PC-3 (cell line): ENCODE data around the gene PPP3R1. TPM values are rescaled to one million over a fixed set of nuclear protein-coding genes. Genes with fewer than 3 reads are reported as not detected.

Experiments used
- ATAC-seq: fragments of 200-7000 bp; cut with Tn5 transposase; 2 replicates; pipeline ENCODE4 v1.9.1; 2020; ENCODE audit warnings: mild to moderate bottlenecking, moderate library complexity
- BruUV-seq: library from RNA; stranded (reverse); fragments of 400-500 nt; replicated peaks from 2 replicates; lab custom pipeline; 2021; lab: Mats Ljungman, UMichigan
- CTCF ChIA-PET: fragments of 300-600 bp; sonication (Branson Sonifier 250); formaldehyde crosslinking; loops from one replicate; lab custom pipeline; 2022; ENCODE audit warnings: antibody characterized with exemption; lab: Charles Lee
- POLR2A ChIA-PET: fragments of 300-600 bp; sonication (Branson Sonifier 250); formaldehyde crosslinking; loops from one replicate; lab custom pipeline; 2022; ENCODE audit warnings: antibody characterized with exemption; ENCODE audit not compliant: unreplicated experiment; lab: Charles Lee
- DNase-seq: peaks from one replicate; pipeline ENCODE4 v3.0.0-alpha.2; 2015
- H2AFZ ChIP-seq: fragments of 300-600 bp; sonication (generic); 2 replicates; pipeline ENCODE4 v1.6.0; 2016; ENCODE audit warnings: antibody characterized with exemption, low read length
- H3F3A ChIP-seq: fragments of 300-600 bp; sonication (generic); one replicate; pipeline ENCODE4 v1.6.0; 2017; ENCODE audit warnings: antibody characterized with exemption, low read length, control low read depth, mild to moderate bottlenecking; ENCODE audit not compliant: unreplicated experiment
- H3K27ac ChIP-seq: fragments of 300-600 bp; sonication (generic); 2 replicates; pipeline ENCODE4 v1.5.1; 2016; ENCODE audit warnings: mild to moderate bottlenecking, low read length
- H3K27me3 ChIP-seq: fragments of 300-600 bp; sonication (generic); 2 replicates; pipeline ENCODE4 v1.6.1; 2016; ENCODE audit warnings: low read length, mixed read lengths
- H3K36me3 ChIP-seq: fragments of 300-600 bp; sonication (generic); 2 replicates; pipeline ENCODE4 v1.6.1; 2016; ENCODE audit warnings: low read depth, mixed run types, low read length, mixed read lengths
- H3K4me1 ChIP-seq: fragments of 300-600 bp; sonication (generic); 2 replicates; pipeline ENCODE4 v1.5.1; 2016; ENCODE audit warnings: low read length; ENCODE audit not compliant: insufficient read depth
- H3K4me2 ChIP-seq: fragments of 300-600 bp; sonication (generic); 2 replicates; pipeline ENCODE4 v1.6.0; 2016; ENCODE audit warnings: low read length
- H3K4me3 ChIP-seq: fragments of 300-600 bp; sonication (generic); 2 replicates; pipeline ENCODE4 v1.5.1; 2016; ENCODE audit warnings: mild to moderate bottlenecking, low read length, mixed read lengths
- H3K79me2 ChIP-seq: fragments of 300-600 bp; sonication (generic); 2 replicates; pipeline ENCODE4 v1.6.1; 2017; ENCODE audit warnings: low read length, mixed read lengths
- H3K9ac ChIP-seq: fragments of 300-600 bp; sonication (generic); 2 replicates; pipeline ENCODE4 v1.6.0; 2016; ENCODE audit warnings: mild to moderate bottlenecking, low read length
- H3K9me2 ChIP-seq: fragments of 300-600 bp; sonication (generic); replicated peaks from 2 replicates; pipeline ENCODE4 v1.6.1; 2016; ENCODE audit warnings: mixed run types, low read length, mixed read lengths
- H3K9me3 ChIP-seq: fragments of 300-600 bp; sonication (generic); 2 replicates; pipeline ENCODE4 v1.6.1; 2016; ENCODE audit warnings: low read length, mixed read lengths
- H4K20me1 ChIP-seq: fragments of 300-600 bp; sonication (generic); 2 replicates; pipeline ENCODE4 v1.6.1; 2016; ENCODE audit warnings: low read length, mixed read lengths
- EZH2 ChIP-seq: fragments of 300-600 bp; sonication (generic); IDR thresholded peaks from one replicate; pipeline ENCODE4 v1.6.1; 2017; ENCODE audit warnings: antibody characterized with exemption, mild to moderate bottlenecking, low read length; ENCODE audit not compliant: unreplicated experiment
- EZH2phosphoT487 ChIP-seq: fragments of 300-600 bp; sonication (generic); IDR thresholded peaks from 2 replicates; pipeline ENCODE4 v1.6.1; 2018; ENCODE audit warnings: mild to moderate bottlenecking, antibody characterized with exemption, low read length, borderline replicate concordance
- intact Hi-C: fragments of 100-400 bp; cut with micrococcal nuclease; formaldehyde crosslinking; loops from 2 replicates; pipeline ENCODE4 v1.9.0; 2023
- total RNA-seq: library from RNA; depleted of rRNA; stranded (reverse); fragments of >200 nt; gene quantifications from 2 replicates; pipeline ENCODE4 v1.2.3, GENCODE V29; 2014
- TF ChIP-seq, protein P1 (sequence below): fragments of 300-600 bp; sonication (generic); conservative IDR thresholded peaks from 2 replicates; pipeline ENCODE4 v1.5.1; 2017; ENCODE audit warnings: antibody characterized with exemption, low read depth, mild to moderate bottlenecking, low read length

The PPP3R1 gene
- total RNA-seq, 1 experiment from 2014 or later: 13.7 TPM

- Histone ChIP-seq H2AFZ (no peak overlapping the region), H3K9me2 (no peaks in the 10 kb centered on the region), H3K79me2 (peaks cover 100% of the 10 kb centered on the region), H3F3A (no peaks in the 10 kb centered on the region), H3K9me3 (no peaks in the 10 kb centered on the region), H3K9ac (no peak overlapping the region), H3K4me1 (no peaks in the 10 kb centered on the region), H3K4me3 (no peak overlapping the region), H3K27ac (no peak overlapping the region), H3K4me2 (no peak overlapping the region), H3K36me3 (no peaks in the 10 kb centered on the region), H3K27me3 (no peaks in the 10 kb centered on the region), H4K20me1 (no peaks in the 10 kb centered on the region)
- ChIA-PET CTCF (no interaction called here), POLR2A (interaction anchor here (0.7 kb wide), 1 partner anchor 14 kb away, joined by 19 read pairs; no protein-coding TSS in a partner anchor)
- no TSS peak for BruUV-seq
- DNase-seq (no peak), ATAC-seq (no peak)
- intact Hi-C loops: no loop called here
- TF ChIP-seq EZH2phosphoT487 (no peak), EZH2 (no peak)
- TF ChIP-seq, protein P1, sequence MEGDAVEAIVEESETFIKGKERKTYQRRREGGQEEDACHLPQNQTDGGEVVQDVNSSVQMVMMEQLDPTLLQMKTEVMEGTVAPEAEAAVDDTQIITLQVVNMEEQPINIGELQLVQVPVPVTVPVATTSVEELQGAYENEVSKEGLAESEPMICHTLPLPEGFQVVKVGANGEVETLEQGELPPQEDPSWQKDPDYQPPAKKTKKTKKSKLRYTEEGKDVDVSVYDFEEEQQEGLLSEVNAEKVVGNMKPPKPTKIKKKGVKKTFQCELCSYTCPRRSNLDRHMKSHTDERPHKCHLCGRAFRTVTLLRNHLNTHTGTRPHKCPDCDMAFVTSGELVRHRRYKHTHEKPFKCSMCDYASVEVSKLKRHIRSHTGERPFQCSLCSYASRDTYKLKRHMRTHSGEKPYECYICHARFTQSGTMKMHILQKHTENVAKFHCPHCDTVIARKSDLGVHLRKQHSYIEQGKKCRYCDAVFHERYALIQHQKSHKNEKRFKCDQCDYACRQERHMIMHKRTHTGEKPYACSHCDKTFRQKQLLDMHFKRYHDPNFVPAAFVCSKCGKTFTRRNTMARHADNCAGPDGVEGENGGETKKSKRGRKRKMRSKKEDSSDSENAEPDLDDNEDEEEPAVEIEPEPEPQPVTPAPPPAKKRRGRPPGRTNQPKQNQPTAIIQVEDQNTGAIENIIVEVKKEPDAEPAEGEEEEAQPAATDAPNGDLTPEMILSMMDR: no peak
Observed at GRCh38 chr2:68226794-68227193, 25.5 kb downstream of the PPP3R1 start.

- BruUV-seq: no TSS peak
- TF ChIP-seq EZH2: no peak
- no peak for TF ChIP-seq EZH2phosphoT487
- TF ChIP-seq, protein P1: peak; percentile 61
- H2AFZ ChIP-seq: 0 out of 2 replicates have a peak overlapping the region, but pooled peaks have one; percentile 25
- DNase-seq (peak; percentile 48), ATAC-seq (peak; percentile 77)
- H3K27ac ChIP-seq: no peak overlapping the region
- no peaks in the 10 kb centered on the region for H3K36me3 ChIP-seq
- no peaks in the 10 kb centered on the region for H4K20me1 ChIP-seq
- intact Hi-C loops: no loop called here
- no peaks in the 10 kb centered on the region for H3F3A ChIP-seq
- H3K9me3 ChIP-seq: no peaks in the 10 kb centered on the region
- CTCF ChIA-PET: interaction anchor here (2.3 kb wide), 1 partner anchor 28 kb away, joined by 13 read pairs; no protein-coding TSS in a partner anchor
- POLR2A ChIA-PET: no interaction called here
- H3K9me2 ChIP-seq: no peaks in the 10 kb centered on the region
- no peak overlapping the region for H3K9ac ChIP-seq
- no peak overlapping the region for H3K4me3 ChIP-seq
- peaks cover 100% of the 10 kb centered on the region for H3K79me2 ChIP-seq
- no peaks in the 10 kb centered on the region for H3K27me3 ChIP-seq
- no peak overlapping the region for H3K4me2 ChIP-seq
- no peaks in the 10 kb centered on the region for H3K4me1 ChIP-seq
Observed at GRCh38 chr2:68225119-68225632, 27.2 kb downstream of the PPP3R1 start.

DNA sequence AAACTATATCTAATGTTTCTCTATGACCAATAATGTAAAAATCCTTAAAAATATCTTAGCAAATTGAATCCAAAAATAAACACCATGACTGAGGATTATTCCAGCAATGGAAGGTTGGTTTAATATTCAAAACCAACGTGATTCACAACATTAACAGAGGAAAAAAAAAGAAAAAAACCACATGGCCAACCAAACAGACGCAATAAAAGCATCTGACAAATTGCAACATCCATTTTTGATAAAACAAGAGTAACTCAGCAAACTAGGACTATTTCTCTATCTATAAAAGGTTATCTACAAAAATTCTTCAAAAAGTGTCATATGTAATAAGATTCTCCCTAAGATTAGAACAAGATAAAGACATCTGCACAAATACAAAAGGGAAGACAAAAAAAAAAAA, 28.9 kb downstream of the PPP3R1 start:
- DNase-seq: no peak
- Histone ChIP-seq H3K9me3 (no peaks in the 10 kb centered on the region), H3K27ac (no peak overlapping the region), H3K79me2 (peaks cover 100% of the 10 kb centered on the region), H3K4me2 (no peak overlapping the region), H2AFZ (no peak overlapping the region), H3K4me1 (no peaks in the 10 kb centered on the region), H3K27me3 (no peaks in the 10 kb centered on the region), H3K4me3 (no peak overlapping the region), H3F3A (no peaks in the 10 kb centered on the region), H3K9ac (no peak overlapping the region), H3K36me3 (no peaks in the 10 kb centered on the region), H4K20me1 (no peaks in the 10 kb centered on the region), H3K9me2 (no peaks in the 10 kb centered on the region)
- TF ChIP-seq EZH2phosphoT487: no peak
- TF ChIP-seq, protein P1: no peak
- no peak for TF ChIP-seq EZH2
- intact Hi-C loops: no loop called here
- no peak for ATAC-seq
- POLR2A ChIA-PET: no interaction called here
- no TSS peak for BruUV-seq
- CTCF ChIA-PET: interaction anchor here (2.3 kb wide), 1 partner anchor 27 kb away, joined by 13 read pairs; no protein-coding TSS in a partner anchor
